H1 (cell line): ENCODE data around the gene PSME2. TPM values are rescaled to one million over a fixed set of nuclear protein-coding genes. Genes with fewer than 3 reads are reported as not detected.

Experiments used
- CTCF ChIA-PET: fragments of 300-600 bp; sonication (Branson Sonifier 250); formaldehyde crosslinking; loops from one replicate; lab custom pipeline; 2021; ENCODE audit not compliant: partially characterized antibody; lab: Charles Lee
- POLR2A ChIA-PET: fragments of 300-600 bp; sonication (Branson Sonifier 250); formaldehyde crosslinking; loops from one replicate; lab custom pipeline; 2021; ENCODE audit warnings: inconsistent platforms; ENCODE audit not compliant: partially characterized antibody; lab: Charles Lee
- DNase-seq, 2 experiments: peaks; one replicate each; pipeline versions ENCODE4 v3.0.0 to v3.0.0-alpha.2; 2010 to 2022; ENCODE audit warnings: low spot score in 2 of 2, low read depth in 1 of 2, mixed read lengths in 1 of 2
- FAIRE-seq: peaks from 2 replicates; lab custom pipeline; 2011; peaks lifted over from hg19 to GRCh38; lab: Jason Lieb, UNC
- H2AFZ ChIP-seq: 2 replicates; pipeline ENCODE4 v1.8.1; 2012; ENCODE audit warnings: low read length, inconsistent platforms
- H2AK5ac ChIP-seq: 2 replicates; pipeline ENCODE4 v1.6.1; 2013; ENCODE audit warnings: low read depth, low read length
- H2BK120ac ChIP-seq: replicated peaks from 2 replicates; pipeline ENCODE3; 2013; ENCODE audit warnings: low read depth, low read length, inconsistent platforms
- H2BK12ac ChIP-seq: 2 replicates; pipeline ENCODE4 v1.6.1; 2013; ENCODE audit warnings: low read depth, low read length
- H2BK15ac ChIP-seq: 2 replicates; pipeline ENCODE4 v1.6.1; 2013; ENCODE audit warnings: low read length
- H2BK20ac ChIP-seq: 2 replicates; pipeline ENCODE4 v1.6.1; 2013; ENCODE audit warnings: low read length
- H2BK5ac ChIP-seq: 2 replicates; pipeline ENCODE4 v1.6.1; 2013; ENCODE audit warnings: low read depth, low read length
- H3K14ac ChIP-seq: 2 replicates; pipeline ENCODE4 v1.6.1; 2013; ENCODE audit warnings: inconsistent platforms; ENCODE audit not compliant: insufficient read length
- H3K18ac ChIP-seq: 2 replicates; pipeline ENCODE4 v1.6.1; 2013; ENCODE audit warnings: low read length; ENCODE audit errors: extremely low read depth
- H3K23ac ChIP-seq: 2 replicates; pipeline ENCODE4 v1.6.1; 2013; ENCODE audit warnings: inconsistent platforms; ENCODE audit not compliant: insufficient read length
- H3K23me2 ChIP-seq: 2 replicates; pipeline ENCODE4 v1.6.1; 2013; ENCODE audit warnings: low read depth, low read length
- H3K27ac ChIP-seq: 2 replicates; pipeline ENCODE4 v1.6.1; 2011; ENCODE audit warnings: low read depth, low read length, inconsistent platforms
- H3K27me3 ChIP-seq, 4 experiments: replicated peaks in 1 of 4; 1 replicate in 1 of 4; 2 replicates in 3 of 4; pipeline versions ENCODE4 v1.6.1 to v1.8.1; 2011 to 2013; ENCODE audit warnings: low read length in 3 of 4, mild to moderate bottlenecking in 3 of 4, inconsistent platforms in 2 of 4, mixed read lengths in 2 of 4, moderate library complexity in 1 of 4; ENCODE audit not compliant: control insufficient read depth in 3 of 4, insufficient read depth in 3 of 4; ENCODE audit errors: extremely low read depth in 1 of 4
- H3K36me3 ChIP-seq, 4 experiments: 2 replicates each; pipeline versions ENCODE4 v1.6.1 to v1.8.1; 2011 to 2013; ENCODE audit warnings: mild to moderate bottlenecking in 4 of 4, low read length in 3 of 4, moderate library complexity in 2 of 4, control low read depth in 1 of 4, inconsistent platforms in 1 of 4; ENCODE audit not compliant: insufficient read depth in 4 of 4, control insufficient read depth in 2 of 4
- H3K4ac ChIP-seq: replicated peaks from 2 replicates; pipeline ENCODE3; 2013; ENCODE audit warnings: low read length, low read depth, mixed read lengths, inconsistent platforms; ENCODE audit not compliant: insufficient read length
- H3K4me1 ChIP-seq, 4 experiments: replicated peaks in 1 of 4; 1 replicate in 1 of 4; 2 replicates in 3 of 4; pipeline versions ENCODE4 v1.6.1 to v1.8.1; 2011 to 2013; ENCODE audit warnings: low read length in 3 of 4, inconsistent platforms in 2 of 4, mixed read lengths in 1 of 4; ENCODE audit not compliant: insufficient read depth in 4 of 4, control insufficient read depth in 3 of 4
- H3K4me2 ChIP-seq, 2 experiments: 2 replicates each; pipeline versions ENCODE4 v1.6.1 to v1.8.1; 2011 to 2013; ENCODE audit warnings: low read depth in 2 of 2, low read length in 2 of 2, control low read depth in 1 of 2, inconsistent platforms in 1 of 2, mild to moderate bottlenecking in 1 of 2; ENCODE audit not compliant: insufficient read depth in 1 of 2
- H3K4me3 ChIP-seq, 4 experiments: fragments of 200-600, 300-600 bp in 1 of 4; sonication (generic), shearing (Covaris generic), sonication (Bioruptor Twin) in 1 of 4; 2 replicates each; pipeline versions ENCODE4 v1.5.1 to v1.8.1; 2011 to 2016; ENCODE audit warnings: low read length in 4 of 4, low read depth in 3 of 4, control low read depth in 2 of 4, inconsistent platforms in 2 of 4, mild to moderate bottlenecking in 2 of 4, mixed read lengths in 1 of 4, moderate library complexity in 1 of 4; ENCODE audit not compliant: insufficient read depth in 2 of 4; ENCODE audit errors: extremely low read depth in 1 of 4
- H3K56ac ChIP-seq: replicated peaks from 2 replicates; pipeline ENCODE3; 2013; ENCODE audit warnings: low read depth, mild to moderate bottlenecking, mixed read lengths, low read length, inconsistent platforms; ENCODE audit not compliant: insufficient read length
- H3K79me1 ChIP-seq: 2 replicates; pipeline ENCODE4 v1.6.1; 2013; ENCODE audit warnings: low read depth, low read length, control low read depth
- H3K79me2 ChIP-seq, 2 experiments: 2 replicates each; pipeline versions ENCODE4 v1.6.1 to v1.8.1; 2012 to 2013; ENCODE audit warnings: low read length in 2 of 2, mild to moderate bottlenecking in 2 of 2, inconsistent platforms in 1 of 2; ENCODE audit not compliant: insufficient read depth in 2 of 2, control insufficient read depth in 1 of 2
- H3K9ac ChIP-seq, 4 experiments: replicated peaks in 1 of 4; 1 replicate in 1 of 4; 2 replicates in 3 of 4; pipeline versions ENCODE4 v1.6.1 to v1.8.1; 2011 to 2013; ENCODE audit warnings: low read depth in 3 of 4, low read length in 3 of 4, control low read depth in 2 of 4, mild to moderate bottlenecking in 2 of 4, moderate library complexity in 2 of 4, inconsistent platforms in 1 of 4; ENCODE audit errors: extremely low read depth in 1 of 4
- H3K9me3 ChIP-seq, 2 experiments: 2 replicates each; pipeline versions ENCODE4 v1.6.1 to v1.8.1; 2012 to 2013; ENCODE audit warnings: mild to moderate bottlenecking in 2 of 2, moderate library complexity in 2 of 2, control low read depth in 1 of 2, inconsistent platforms in 1 of 2, low read depth in 1 of 2, low read length in 1 of 2, mixed read lengths in 1 of 2; ENCODE audit not compliant: insufficient read depth in 2 of 2
- H4K20me1 ChIP-seq, 2 experiments: replicated peaks in 1 of 2; 2 replicates each; pipeline versions ENCODE3 to v1.8.1; 2011 to 2013; ENCODE audit warnings: inconsistent platforms in 2 of 2, low read length in 2 of 2, mild to moderate bottlenecking in 1 of 2; ENCODE audit not compliant: insufficient read depth in 2 of 2, control insufficient read depth in 1 of 2
- H4K5ac ChIP-seq: 2 replicates; pipeline ENCODE4 v1.6.1; 2013; ENCODE audit warnings: low read length, low read depth, mixed read lengths, inconsistent platforms; ENCODE audit not compliant: insufficient read length
- H4K8ac ChIP-seq: 2 replicates; pipeline ENCODE4 v1.8.0; 2013; ENCODE audit warnings: mild to moderate bottlenecking, moderate library complexity, low read length, inconsistent platforms; ENCODE audit not compliant: insufficient read depth; ENCODE audit errors: extremely low read depth
- H4K91ac ChIP-seq: replicated peaks from 2 replicates; pipeline ENCODE3; 2013; ENCODE audit warnings: low read length, mixed read lengths, inconsistent platforms; ENCODE audit not compliant: insufficient read length
- ASH2L ChIP-seq: fragments of 200-600, 300-600 bp; sonication (generic); IDR thresholded peaks from one replicate; pipeline ENCODE4 v1.7.1; 2017; ENCODE audit warnings: low read length
- CEBPB ChIP-seq: IDR thresholded peaks from 2 replicates; pipeline ENCODE4 v1.6.1; 2012; ENCODE audit warnings: low read depth, low read length
- MAX ChIP-seq: IDR thresholded peaks from 2 replicates; pipeline ENCODE4 v1.6.1; 2012; ENCODE audit warnings: inconsistent platforms
- PHF8 ChIP-seq: fragments of 200-600 bp; sonication (generic); conservative IDR thresholded peaks from 2 replicates; pipeline ENCODE4 v1.7.1; 2012; ENCODE audit warnings: low read depth, mild to moderate bottlenecking, inconsistent platforms, low read length, moderate library complexity
- YY1 ChIP-seq: IDR thresholded peaks from 2 replicates; pipeline ENCODE4 v1.6.1; 2011; ENCODE audit warnings: low read depth, mild to moderate bottlenecking, low read length
- WGBS, 2 experiments: shearing (Covaris generic) in 1 of 2; methylation state at CpG; one replicate each; pipeline versions ENCODE4 v1.1.6 to v1.1.7; 2013 to 2015; ENCODE audit warnings: low lambda C conversion rate in 2 of 2, mixed read lengths in 2 of 2, inconsistent platforms in 1 of 2, low coverage in 1 of 2, missing lambda C conversion rate in 1 of 2; ENCODE audit not compliant: insufficient replicate concordance in 2 of 2, insufficient coverage in 1 of 2, insufficient read length in 1 of 2; ENCODE audit errors: extremely low coverage in 1 of 2, missing lambda C conversion rate in 1 of 2; 5-methylcytosine and 5-hydroxymethylcytosine counted together
- polyA plus RNA-seq, 7 experiments: library from polyadenylated mRNA; depleted of rRNA in 3 of 7; stranded (reverse) in 5 of 7; unstranded in 2 of 7; fragments of >200 nt in 5 of 7; fragments of 200-250 nt in 2 of 7; gene quantifications; 1 replicate in 5 of 7; 2 replicates in 1 of 7; 4 replicates in 1 of 7; pipeline versions ENCODE4 v1.2.1 to v1.2.3, GENCODE V29; 2011 to 2013; ENCODE audit warnings: missing spikeins in 2 of 7, mixed read lengths in 2 of 7
- total RNA-seq: library from RNA; stranded (reverse); fragmentation: NEBNext Ultra II Directional; extraction: Animal tissue kit (Norgen Biotek cat#: 25700); gene quantifications from 2 replicates; pipeline ENCODE4 v1.2.1, GENCODE V29; 2021

Gene PSME2
- total and polyA plus RNA-seq, 2 of the 8 experiments (the other 6 are each of a cell fraction or from before 2014, with no cell fraction given) = 71.8 to 111 TPM

GRCh38 chr14:24147761-24148428 is 1.5 kb upstream of the PSME2 start:
- no peaks in the 10 kb centered on the region for H3K27me3 ChIP-seq
- FAIRE-seq (no peak), DNase-seq (no peak)
- H2AK5ac ChIP-seq = no peak overlapping the region
- no peak overlapping the region for H4K5ac ChIP-seq
- H3K14ac ChIP-seq = no peak overlapping the region
- peaks cover 0 to 10% (median 7%) of the 10 kb centered on the region in 4 experiments; a peak in 5 of 7 replicates for H3K4me1 ChIP-seq
- H3K79me2 ChIP-seq = peaks cover 0 to 28% of the 10 kb centered on the region in 2 experiments; a peak in 3 of 4 replicates
- H4K91ac ChIP-seq = peak overlapping the region; percentile 34
- H3K56ac ChIP-seq = no peak overlapping the region
- peak overlapping the region; percentile 66 to 73 (median 69); a peak in 6 of 7 replicates for H3K9ac ChIP-seq
- no peak overlapping the region; the same call in 1 of the 2 replicates for H4K8ac ChIP-seq
- no peak overlapping the region for H3K4ac ChIP-seq
- H3K23ac ChIP-seq = no peak overlapping the region
- H3K18ac ChIP-seq = no peak overlapping the region
- peak overlapping the region; percentile 92 to 98 (median 96) for H3K4me3 ChIP-seq
- peaks cover 0 to 19% of the 10 kb centered on the region in 2 experiments for H4K20me1 ChIP-seq
- peaks cover 10% of the 10 kb centered on the region for H3K23me2 ChIP-seq
- H3K27ac ChIP-seq = 0 out of 2 replicates have a peak overlapping the region, but pooled peaks have one; percentile 45
- no peak overlapping the region for H2AFZ ChIP-seq
- H2BK12ac ChIP-seq = no peak overlapping the region
- H2BK120ac ChIP-seq = no peak overlapping the region
- ChIA-PET POLR2A (interaction anchor here (0.7 to 9.6 kb wide), 15 partner anchors 8 to 151 kb away, joined by 3 to 86 read pairs (median 5); partner anchors contain the start of genes DCAF11, DHRS1, IPO4 and IRF9), CTCF (interaction anchor here (0.8 to 3.7 kb wide), 9 partner anchors 9 to 90 kb away, joined by 3 to 24 read pairs (median 5); partner anchors contain the start of genes DCAF11, IRF9, NRL and PSME1)
- 19% methylated on average over 29 of the region's 29 CpGs; no CpG with 5 or more reads in 1 of the 2 experiments for WGBS, 2 experiments
- H2BK15ac ChIP-seq = no peak overlapping the region
- peaks cover 11% of the 10 kb centered on the region; the same call in 1 of the 2 replicates for H3K79me1 ChIP-seq
- TF ChIP-seq MAX = no peak
- 0 out of 2 replicates have a peak, but pooled peaks have one; percentile 11 for TF ChIP-seq PHF8
- peak; percentile 9 for TF ChIP-seq ASH2L
- TF ChIP-seq YY1 = no peak
- TF ChIP-seq CEBPB = no peak
- H3K4me2 ChIP-seq = peak overlapping the region; percentile 83 to 96
- H2BK20ac ChIP-seq = no peak overlapping the region
- peak overlapping the region; percentile 44; the same call in 1 of the 2 replicates for H2BK5ac ChIP-seq
- peaks cover 14 to 40% (median 30%) of the 10 kb centered on the region in 4 experiments for H3K36me3 ChIP-seq
- no peaks in the 10 kb centered on the region for H3K9me3 ChIP-seq
